ENCODE results near the gene FAM200C. TPM values are rescaled to one million over a fixed set of nuclear protein-coding genes. Genes with fewer than 3 reads are reported as not detected.

FAM200C gene
- total RNA-seq, 6 experiments from 2014 or later: 0.56 to 1.2 (median 0.95) TPM

DNA sequence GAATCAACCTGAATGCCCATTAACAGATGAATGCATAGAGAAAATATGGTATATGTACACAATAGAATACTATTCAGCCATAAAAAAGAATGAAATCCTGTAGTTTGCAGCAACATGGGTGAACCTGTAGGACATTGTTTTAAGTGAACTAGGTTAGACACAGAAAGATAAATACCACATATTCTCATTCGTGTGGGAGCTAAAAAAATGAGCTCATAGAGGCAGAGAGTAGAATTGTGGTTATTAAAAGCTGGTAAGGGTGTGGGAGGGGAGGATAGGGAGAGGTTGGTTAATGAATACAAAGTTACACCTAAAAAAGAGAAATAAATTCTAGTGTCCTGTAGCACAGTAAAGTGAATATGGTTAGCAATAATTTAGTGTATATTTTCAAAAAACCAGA lies 45.3 kb upstream of the FAM200C start:
- intact Hi-C loops (cut with DNase I): no loop called here
- TF ChIP-seq, protein P1, sequence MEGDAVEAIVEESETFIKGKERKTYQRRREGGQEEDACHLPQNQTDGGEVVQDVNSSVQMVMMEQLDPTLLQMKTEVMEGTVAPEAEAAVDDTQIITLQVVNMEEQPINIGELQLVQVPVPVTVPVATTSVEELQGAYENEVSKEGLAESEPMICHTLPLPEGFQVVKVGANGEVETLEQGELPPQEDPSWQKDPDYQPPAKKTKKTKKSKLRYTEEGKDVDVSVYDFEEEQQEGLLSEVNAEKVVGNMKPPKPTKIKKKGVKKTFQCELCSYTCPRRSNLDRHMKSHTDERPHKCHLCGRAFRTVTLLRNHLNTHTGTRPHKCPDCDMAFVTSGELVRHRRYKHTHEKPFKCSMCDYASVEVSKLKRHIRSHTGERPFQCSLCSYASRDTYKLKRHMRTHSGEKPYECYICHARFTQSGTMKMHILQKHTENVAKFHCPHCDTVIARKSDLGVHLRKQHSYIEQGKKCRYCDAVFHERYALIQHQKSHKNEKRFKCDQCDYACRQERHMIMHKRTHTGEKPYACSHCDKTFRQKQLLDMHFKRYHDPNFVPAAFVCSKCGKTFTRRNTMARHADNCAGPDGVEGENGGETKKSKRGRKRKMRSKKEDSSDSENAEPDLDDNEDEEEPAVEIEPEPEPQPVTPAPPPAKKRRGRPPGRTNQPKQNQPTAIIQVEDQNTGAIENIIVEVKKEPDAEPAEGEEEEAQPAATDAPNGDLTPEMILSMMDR (IDR thresholded peaks at IDR 0.05): no peak
- no peak for TF ChIP-seq POLR2A (IDR thresholded peaks at IDR 0.05)

DNA sequence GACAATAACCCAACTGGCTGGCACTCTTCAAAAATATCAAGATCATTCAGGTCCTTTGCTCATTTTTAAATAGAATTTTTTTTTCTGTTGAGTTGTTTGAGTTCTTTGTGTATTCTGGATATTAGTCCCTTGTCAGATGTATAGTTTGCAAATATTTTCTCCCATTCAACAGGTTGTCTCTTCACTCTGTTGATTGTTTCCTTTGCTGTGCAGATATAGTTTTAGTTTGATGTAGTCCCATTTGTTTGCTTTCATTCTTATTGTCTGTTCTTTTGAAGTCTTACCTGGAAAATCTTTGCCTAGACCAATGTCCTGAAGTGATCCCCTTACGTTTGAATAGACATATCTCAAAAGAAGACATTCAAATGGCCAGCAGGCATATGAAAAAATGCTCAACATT lies 44.6 kb upstream of the FAM200C start:
- no peaks in the 10 kb centered on the region for H3K36me3 ChIP-seq
- H3K4me1 ChIP-seq: no peaks in the 10 kb centered on the region
- WGBS (ENCODE audit: insufficient coverage, low coverage, low lambda C conversion rate, missing lambda C conversion rate): 40% methylated on average over 1 of the region's 1 CpG
- H3K4me3 ChIP-seq: no peak overlapping the region
- no peaks in the 10 kb centered on the region for H3K9me3 ChIP-seq
- no peak for ATAC-seq
- H3K27me3 ChIP-seq: no peaks in the 10 kb centered on the region
- DNase-seq: no peak
- intact Hi-C loops (cut with DNase I): no loop called here
- no peak overlapping the region for H3K27ac ChIP-seq
- TF ChIP-seq, protein P1 (IDR thresholded peaks at IDR 0.05): no peak
- TF ChIP-seq POLR2A (IDR thresholded peaks at IDR 0.05): no peak

More for the DNA sequence above, 45.3 kb upstream of the FAM200C start:
- DNase-seq (no peak), ATAC-seq (no peak)
- Histone ChIP-seq H3K9me3 (no peaks in the 10 kb centered on the region), H3K4me3 (no peak overlapping the region), H3K4me1 (no peaks in the 10 kb centered on the region), H3K36me3 (no peaks in the 10 kb centered on the region), H3K27me3 (no peaks in the 10 kb centered on the region), H3K27ac (no peak overlapping the region)
- 44% methylated on average over 1 of the region's 1 CpG for WGBS (ENCODE audit: insufficient coverage, low coverage, low lambda C conversion rate, missing lambda C conversion rate)

GRCh38 chr5:160442824-160443431 lies 43.1 kb upstream of the FAM200C start:
- intact Hi-C loops (cut with DNase I): no loop called here
- Histone ChIP-seq H3K27ac (no peak overlapping the region), H3K36me3 (no peaks in the 10 kb centered on the region), H3K9me3 (no peaks in the 10 kb centered on the region), H3K4me1 (peaks cover 0 to 6% (median 2%) of the 10 kb centered on the region in 4 donors), H3K27me3 (no peaks in the 10 kb centered on the region), H3K4me3 (no peak overlapping the region)
- no peak for TF ChIP-seq POLR2A (IDR thresholded peaks at IDR 0.05)
- TF ChIP-seq, protein P1 (IDR thresholded peaks at IDR 0.05): no peak
- no peak for DNase-seq
- WGBS (ENCODE audit: insufficient coverage, low coverage, low lambda C conversion rate, missing lambda C conversion rate): 56% methylated on average over 2 of the region's 4 CpGs
- ATAC-seq: no peak

DNA sequence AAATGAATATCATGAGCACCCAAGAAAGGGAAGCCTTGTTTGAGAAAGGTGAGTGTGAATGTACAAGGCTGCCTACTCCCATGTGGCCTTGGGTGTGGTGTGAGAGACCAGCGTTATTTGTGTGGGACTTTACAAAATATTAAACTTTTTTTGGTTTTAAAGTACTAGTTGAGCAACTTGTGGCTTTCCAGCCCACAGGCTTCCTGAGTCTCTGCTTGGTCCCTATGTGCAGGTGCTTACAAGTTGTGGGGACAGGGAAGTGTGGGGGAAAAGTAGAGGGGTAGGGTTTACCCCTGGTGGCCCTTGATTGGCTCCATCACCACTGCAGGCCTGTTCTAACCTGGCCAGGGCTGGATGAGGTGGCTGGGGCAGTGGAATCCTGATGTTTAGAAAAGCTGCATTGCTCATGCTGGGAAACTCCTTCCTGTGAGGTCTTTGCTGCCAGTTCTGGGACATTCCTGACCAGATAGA lies 41.5 kb upstream of the FAM200C start:
- TF ChIP-seq, protein P1 (IDR thresholded peaks at IDR 0.05): no peak
- no peak for TF ChIP-seq POLR2A (IDR thresholded peaks at IDR 0.05)
- no peak for DNase-seq
- intact Hi-C loops (cut with DNase I): no loop called here
- Histone ChIP-seq H3K4me1 (peaks cover 0 to 6% (median 2%) of the 10 kb centered on the region in 4 donors), H3K27ac (no peak overlapping the region), H3K4me3 (no peak overlapping the region), H3K9me3 (no peaks in the 10 kb centered on the region), H3K27me3 (no peaks in the 10 kb centered on the region), H3K36me3 (no peaks in the 10 kb centered on the region)
- ATAC-seq: no peak
- 38% methylated on average over 1 of the region's 1 CpG for WGBS (ENCODE audit: insufficient coverage, low coverage, low lambda C conversion rate, missing lambda C conversion rate)
